ENCODE measurements around the gene MAGI3. TPM values are rescaled to one million over a fixed set of nuclear protein-coding genes. Genes with fewer than 3 reads are reported as not detected.

MAGI3 gene
- polyA plus RNA-seq, 2 of the 4 experiments (the other 2 are of a cell fraction) = 3.8 to 7.9 TPM

DNA sequence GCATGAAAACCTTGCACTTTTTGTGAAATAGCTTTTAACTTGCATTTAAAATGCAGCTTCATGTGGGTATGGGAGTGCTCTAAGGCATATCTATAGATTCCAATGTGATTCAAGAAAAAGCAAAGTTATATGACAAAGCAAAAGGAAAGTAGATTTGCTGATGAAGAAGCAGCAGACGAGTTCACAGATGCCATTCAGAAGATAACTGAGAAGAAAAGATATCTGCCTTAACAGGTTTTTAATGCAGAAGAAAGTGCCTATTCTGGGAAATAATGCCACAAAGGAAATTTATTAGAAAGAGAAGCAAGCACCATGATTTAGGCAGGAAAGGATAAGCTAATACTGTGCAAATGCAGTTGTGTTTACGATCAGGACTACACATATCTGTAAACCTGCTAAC, 300.9 kb downstream of the MAGI3 start (continued):
- no peak for TF ChIP-seq RFX5 (IDR thresholded peaks at IDR 0.05)

DNA sequence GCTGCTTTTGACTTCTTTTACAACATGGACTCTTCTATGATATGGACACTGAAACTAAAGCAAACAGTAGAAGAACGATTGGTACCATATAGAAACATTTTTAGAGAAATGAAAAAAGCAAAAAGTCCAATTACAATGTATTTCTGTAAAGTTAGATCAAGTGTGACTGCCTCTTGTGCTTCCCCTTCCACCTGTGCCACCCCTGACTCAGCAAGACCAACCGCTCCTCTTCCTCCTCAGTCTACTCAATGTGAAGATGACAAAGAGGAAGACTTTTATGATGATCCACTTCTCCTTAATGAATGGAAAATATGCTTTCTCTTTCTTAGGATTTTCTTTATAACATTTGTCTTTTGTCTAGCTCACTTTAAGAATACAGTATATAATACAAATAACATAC, 302.0 kb downstream of the MAGI3 start:
- no peak overlapping the region for H3K4me3 ChIP-seq
- no peaks in the 10 kb centered on the region for H3K4me1 ChIP-seq
- no peak for DNase-seq (ENCODE audit: low read depth in 1 of 2, low spot score in 1 of 2)
- peaks cover 17% of the 10 kb centered on the region; the same call in 2 of the 3 replicates for H3K9me3 ChIP-seq
- no peak for TF ChIP-seq CBX8 (IDR thresholded peaks at IDR 0.05)
- TF ChIP-seq NR3C1 (IDR thresholded peaks at IDR 0.05) = no peak
- TF ChIP-seq SREBF2 (IDR thresholded peaks at IDR 0.05) = no peak
- TF ChIP-seq, protein P1, sequence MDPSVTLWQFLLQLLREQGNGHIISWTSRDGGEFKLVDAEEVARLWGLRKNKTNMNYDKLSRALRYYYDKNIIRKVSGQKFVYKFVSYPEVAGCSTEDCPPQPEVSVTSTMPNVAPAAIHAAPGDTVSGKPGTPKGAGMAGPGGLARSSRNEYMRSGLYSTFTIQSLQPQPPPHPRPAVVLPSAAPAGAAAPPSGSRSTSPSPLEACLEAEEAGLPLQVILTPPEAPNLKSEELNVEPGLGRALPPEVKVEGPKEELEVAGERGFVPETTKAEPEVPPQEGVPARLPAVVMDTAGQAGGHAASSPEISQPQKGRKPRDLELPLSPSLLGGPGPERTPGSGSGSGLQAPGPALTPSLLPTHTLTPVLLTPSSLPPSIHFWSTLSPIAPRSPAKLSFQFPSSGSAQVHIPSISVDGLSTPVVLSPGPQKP (IDR thresholded peaks at IDR 0.05; ENCODE audit: low read depth, low read length) = no peak
- TF ChIP-seq EHMT2 (IDR thresholded peaks at IDR 0.05; ENCODE audit: low read depth) = no peak
- no peak for TF ChIP-seq NFE2L2 (conservative IDR thresholded peaks at IDR 0.05; ENCODE audit: low read length)
- TF ChIP-seq FOXS1 (CRISPR knock-in tag; IDR thresholded peaks at IDR 0.05) = no peak
- TF ChIP-seq, protein P2, sequence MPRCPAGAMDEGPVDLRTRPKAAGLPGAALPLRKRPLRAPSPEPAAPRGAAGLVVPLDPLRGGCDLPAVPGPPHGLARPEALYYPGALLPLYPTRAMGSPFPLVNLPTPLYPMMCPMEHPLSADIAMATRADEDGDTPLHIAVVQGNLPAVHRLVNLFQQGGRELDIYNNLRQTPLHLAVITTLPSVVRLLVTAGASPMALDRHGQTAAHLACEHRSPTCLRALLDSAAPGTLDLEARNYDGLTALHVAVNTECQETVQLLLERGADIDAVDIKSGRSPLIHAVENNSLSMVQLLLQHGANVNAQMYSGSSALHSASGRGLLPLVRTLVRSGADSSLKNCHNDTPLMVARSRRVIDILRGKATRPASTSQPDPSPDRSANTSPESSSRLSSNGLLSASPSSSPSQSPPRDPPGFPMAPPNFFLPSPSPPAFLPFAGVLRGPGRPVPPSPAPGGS (IDR thresholded peaks at IDR 0.05) = no peak
- no peak for TF ChIP-seq BHLHE40 (IDR thresholded peaks at IDR 0.05; ENCODE audit: low read depth, low read length)
- TF ChIP-seq RFX5 (IDR thresholded peaks at IDR 0.05) = no peak
- TF ChIP-seq TP53 (CRISPR knock-in tag; IDR thresholded peaks at IDR 0.05) = no peak
- no peak for ATAC-seq
- no peak overlapping the region for H3K27ac ChIP-seq
- ChIA-PET POLR2A (no interaction called here), CTCF (no interaction called here)
- no peak overlapping the region for H3K4me2 ChIP-seq
- no peak for FAIRE-seq
- 81% methylated on average over 2 of the region's 2 CpGs for WGBS (ENCODE audit: missing lambda C conversion rate)

DNA sequence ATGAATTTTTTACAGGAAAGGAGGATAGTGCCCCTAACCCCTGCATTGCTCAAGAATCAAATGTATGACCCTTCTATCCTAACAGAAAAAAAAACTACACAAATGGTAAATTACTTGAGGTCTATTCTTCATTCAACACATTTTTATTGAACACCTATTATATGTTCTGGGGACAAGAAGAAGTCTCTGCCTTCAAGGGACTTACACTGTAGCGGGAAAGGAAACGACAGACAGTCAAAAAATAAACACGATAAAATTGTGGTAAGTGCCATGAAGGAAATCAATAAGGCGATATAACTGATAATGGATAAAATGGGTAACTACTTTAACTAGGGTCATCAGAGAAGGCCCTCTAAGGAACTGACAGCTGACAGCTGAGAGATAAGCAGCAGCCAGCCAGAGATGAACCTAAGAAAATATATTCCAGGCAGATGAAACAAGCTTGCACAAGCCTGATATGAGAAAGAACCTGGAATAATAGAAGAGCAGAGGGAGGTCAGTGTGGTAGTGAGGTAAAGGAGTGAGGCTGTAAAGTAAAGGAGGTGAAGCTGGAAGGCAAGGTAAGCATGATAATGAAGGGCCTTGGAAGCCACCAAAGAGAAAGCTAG, 302.6 kb downstream of the MAGI3 start:
- H3K9me3 ChIP-seq = peaks cover 17% of the 10 kb centered on the region; the same call in 2 of the 3 replicates
- ATAC-seq (no peak), DNase-seq (ENCODE audit: low read depth in 1 of 2, low spot score in 1 of 2) (no peak), FAIRE-seq (no peak)
- no peaks in the 10 kb centered on the region for H3K4me1 ChIP-seq
- POLR2A ChIA-PET = no interaction called here
- 95% methylated on average over 4 of the region's 4 CpGs for WGBS (ENCODE audit: missing lambda C conversion rate)
- no peak overlapping the region for H3K4me2 ChIP-seq
- H3K4me3 ChIP-seq = no peak overlapping the region
- H3K27ac ChIP-seq = no peak overlapping the region
- CTCF ChIA-PET = interaction anchor here (0.7 kb wide), 1 partner anchor 594 kb away, joined by 3 read pairs; no protein-coding TSS in a partner anchor
- TF ChIP-seq, protein P3, sequence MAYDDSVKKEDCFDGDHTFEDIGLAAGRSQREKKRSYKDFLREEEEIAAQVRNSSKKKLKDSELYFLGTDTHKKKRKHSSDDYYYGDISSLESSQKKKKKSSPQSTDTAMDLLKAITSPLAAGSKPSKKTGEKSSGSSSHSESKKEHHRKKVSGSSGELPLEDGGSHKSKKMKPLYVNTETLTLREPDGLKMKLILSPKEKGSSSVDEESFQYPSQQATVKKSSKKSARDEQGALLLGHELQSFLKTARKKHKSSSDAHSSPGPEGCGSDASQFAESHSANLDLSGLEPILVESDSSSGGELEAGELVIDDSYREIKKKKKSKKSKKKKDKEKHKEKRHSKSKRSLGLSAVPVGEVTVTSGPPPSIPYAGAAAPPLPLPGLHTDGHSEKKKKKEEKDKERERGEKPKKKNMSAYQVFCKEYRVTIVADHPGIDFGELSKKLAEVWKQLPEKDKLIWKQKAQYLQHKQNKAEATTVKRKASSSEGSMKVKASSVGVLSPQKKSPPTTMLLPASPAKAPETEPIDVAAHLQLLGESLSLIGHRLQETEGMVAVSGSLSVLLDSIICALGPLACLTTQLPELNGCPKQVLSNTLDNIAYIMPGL (CRISPR knock-in tag; IDR thresholded peaks at IDR 0.05; ENCODE audit: borderline replicate concordance) = no peak
- TF ChIP-seq EHMT2 (IDR thresholded peaks at IDR 0.05; ENCODE audit: low read depth) (no peak), JUN (IDR thresholded peaks at IDR 0.05) (no peak), EHF (CRISPR knock-in tag; IDR thresholded peaks at IDR 0.05) (no peak), RCOR1 (IDR thresholded peaks at IDR 0.05; ENCODE audit: low read depth, low read length) (no peak), TP53 (CRISPR knock-in tag; IDR thresholded peaks at IDR 0.05) (no peak), KDM5A (IDR thresholded peaks at IDR 0.05) (no peak), HEYL (CRISPR knock-in tag; IDR thresholded peaks at IDR 0.05) (no peak), GATA3 (IDR thresholded peaks at IDR 0.05; ENCODE audit: borderline replicate concordance) (no peak), NR3C1 (IDR thresholded peaks at IDR 0.05) (no peak), HOXB5 (CRISPR knock-in tag; IDR thresholded peaks at IDR 0.05) (no peak), FOSB (CRISPR knock-in tag; IDR thresholded peaks at IDR 0.05) (no peak), CEBPB (IDR thresholded peaks at IDR 0.05) (no peak)
- TF ChIP-seq, protein P4, sequence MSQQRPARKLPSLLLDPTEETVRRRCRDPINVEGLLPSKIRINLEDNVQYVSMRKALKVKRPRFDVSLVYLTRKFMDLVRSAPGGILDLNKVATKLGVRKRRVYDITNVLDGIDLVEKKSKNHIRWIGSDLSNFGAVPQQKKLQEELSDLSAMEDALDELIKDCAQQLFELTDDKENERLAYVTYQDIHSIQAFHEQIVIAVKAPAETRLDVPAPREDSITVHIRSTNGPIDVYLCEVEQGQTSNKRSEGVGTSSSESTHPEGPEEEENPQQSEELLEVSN (IDR thresholded peaks at IDR 0.05; ENCODE audit: borderline replicate concordance, low read depth) = no peak

Measured in A549 (cell line).